HG02943 (cell line): ENCODE measurements around the gene RASA3.
A peak's percentile ranks its signal among the peaks of the same experiment; 100 is the strongest.
"Not testable (repeated sequence)": the region's sequence is repeated elsewhere in the genome, so short reads cannot be mapped to it uniquely, and the experiment has no call there.

Source experiments
- ATAC-seq: cut with Tn5 transposase; IDR thresholded peaks from one replicate; pipeline ENCODE4 v1.9.1; 2021; ENCODE audit warnings: mild to moderate bottlenecking, low read depth, moderate library complexity; ENCODE audit not compliant: unreplicated experiment

Gene RASA3

GRCh38 chr13:114114666-114115065 lies 17.8 kb downstream of the RASA3 start:
- not testable (repeated sequence) for ATAC-seq

- no peak for ATAC-seq
These were observed 18.3 kb downstream of the RASA3 start for GRCh38 chr13:114114006-114114640.

GRCh38 chr13:114113395-114113794 lies 19.0 kb downstream of the RASA3 start:
- ATAC-seq, result not testable (repeated sequence)

DNA sequence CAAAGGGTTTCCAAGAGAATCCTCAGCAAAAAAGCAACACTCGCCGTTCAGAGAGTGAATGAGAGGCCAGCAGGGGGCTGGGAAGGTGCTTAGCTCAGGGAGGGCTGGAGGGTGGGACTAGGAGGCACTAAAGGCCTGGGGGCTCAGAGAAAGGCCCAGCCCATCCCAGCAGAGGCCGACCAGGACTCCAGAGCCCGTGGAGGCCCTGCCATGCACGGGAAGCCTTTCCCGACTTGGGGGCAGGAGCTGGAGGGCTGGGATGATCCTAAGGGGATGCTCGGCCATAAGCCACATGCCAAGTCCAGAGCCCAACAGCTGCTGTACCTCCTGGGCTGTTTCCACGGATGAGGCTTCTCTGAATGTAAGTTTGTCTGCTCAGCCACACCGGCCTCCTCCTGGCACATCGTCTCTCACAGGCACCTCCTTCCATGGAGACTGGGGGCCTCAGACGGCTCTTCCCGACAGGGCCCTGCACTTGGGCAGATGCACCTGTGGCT lies 19.5 kb downstream of the RASA3 start:
- ATAC-seq, result no peak

DNA sequence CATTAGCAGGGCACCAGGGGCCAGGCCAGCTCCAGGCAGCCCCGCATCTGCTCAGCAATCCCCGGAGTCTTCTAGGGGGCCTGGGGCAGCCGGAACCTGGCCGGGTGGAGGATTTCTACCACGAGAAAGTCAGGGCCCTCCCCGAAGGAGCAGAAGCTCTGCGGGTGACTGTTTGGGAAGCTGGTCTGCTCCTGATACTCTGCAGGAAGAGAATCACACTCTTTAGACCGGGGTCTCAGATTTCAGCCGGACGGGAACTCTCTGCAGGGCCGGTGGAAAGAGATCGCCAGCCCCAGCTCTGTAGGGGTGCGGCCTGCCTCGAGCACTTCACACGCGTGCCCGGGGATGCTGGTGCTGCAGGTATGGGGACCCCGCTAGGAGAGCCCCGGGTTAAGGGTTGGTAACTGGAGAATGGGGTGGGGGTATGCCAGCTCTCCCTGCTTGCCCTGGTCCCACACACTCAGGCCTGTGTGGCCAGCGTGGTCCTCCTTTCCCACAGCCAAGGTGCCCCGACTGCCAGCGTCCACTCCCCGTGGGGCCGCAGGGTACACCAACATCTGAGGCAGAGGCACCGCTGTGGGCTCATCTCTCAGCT lies 20.1 kb downstream of the RASA3 start:
- no peak for ATAC-seq

DNA sequence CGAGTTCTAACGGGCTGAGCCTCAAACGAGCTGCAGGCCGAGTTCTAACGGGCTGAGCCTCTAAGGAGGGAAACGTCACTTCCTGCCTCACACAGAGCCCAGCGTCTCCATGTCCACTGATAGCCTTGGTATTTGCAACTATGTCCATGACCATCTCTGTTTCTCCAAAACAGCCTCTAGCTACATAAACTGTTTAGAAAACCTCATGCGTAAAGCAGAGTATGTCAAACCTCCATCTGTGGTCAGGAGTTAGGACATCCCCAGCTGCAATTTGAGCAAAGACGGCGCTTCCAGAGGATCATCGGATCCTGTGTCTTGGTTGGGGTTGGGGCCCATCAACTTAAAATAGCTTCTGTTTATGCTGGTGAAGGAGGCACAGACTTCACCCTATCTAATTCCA lies 20.8 kb downstream of the RASA3 start:
- ATAC-seq, result no peak

DNA sequence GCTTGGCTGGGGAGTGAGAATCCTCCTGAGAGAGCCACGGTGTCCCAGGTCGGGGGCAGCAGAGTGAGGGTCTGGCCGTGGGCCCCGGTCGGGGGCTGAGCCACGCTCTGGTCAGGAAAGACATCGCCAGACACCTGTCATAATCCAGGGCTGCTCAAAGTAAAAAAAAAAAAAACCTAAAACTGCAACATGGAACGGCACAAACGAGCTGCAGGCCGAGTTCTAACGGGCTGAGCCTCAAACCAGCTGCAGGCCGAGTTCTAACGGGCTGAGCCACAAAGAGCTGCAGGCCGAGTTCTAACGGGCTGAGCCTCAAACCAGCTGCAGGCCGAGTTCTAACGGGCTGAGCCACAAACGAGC lies 21.6 kb downstream of the RASA3 start:
- ATAC-seq, result not testable (repeated sequence)

GRCh38 chr13:114110091-114110829 lies 22.2 kb downstream of the RASA3 start:
- peak; percentile 57 for ATAC-seq

DNA sequence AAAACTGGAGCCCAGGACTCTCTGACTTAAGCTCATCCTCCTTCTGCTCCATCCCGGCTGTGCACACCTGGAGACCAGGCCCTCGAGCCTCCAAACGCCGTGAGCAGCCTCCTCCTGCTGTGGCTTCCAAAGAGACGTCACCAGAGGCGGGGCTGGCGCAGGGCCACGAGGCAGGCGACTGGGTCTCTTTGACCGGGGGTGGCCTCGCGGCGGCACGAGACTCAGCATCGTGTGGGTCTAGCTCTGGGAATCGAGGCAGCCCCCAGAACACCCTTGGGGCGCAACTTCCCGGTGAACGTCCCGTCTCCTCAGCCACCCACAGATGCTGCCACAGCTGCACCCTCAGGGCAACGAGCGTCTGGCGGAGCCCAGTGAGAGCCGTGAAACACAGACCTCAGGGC lies 22.8 kb downstream of the RASA3 start:
- ATAC-seq, result no peak

DNA sequence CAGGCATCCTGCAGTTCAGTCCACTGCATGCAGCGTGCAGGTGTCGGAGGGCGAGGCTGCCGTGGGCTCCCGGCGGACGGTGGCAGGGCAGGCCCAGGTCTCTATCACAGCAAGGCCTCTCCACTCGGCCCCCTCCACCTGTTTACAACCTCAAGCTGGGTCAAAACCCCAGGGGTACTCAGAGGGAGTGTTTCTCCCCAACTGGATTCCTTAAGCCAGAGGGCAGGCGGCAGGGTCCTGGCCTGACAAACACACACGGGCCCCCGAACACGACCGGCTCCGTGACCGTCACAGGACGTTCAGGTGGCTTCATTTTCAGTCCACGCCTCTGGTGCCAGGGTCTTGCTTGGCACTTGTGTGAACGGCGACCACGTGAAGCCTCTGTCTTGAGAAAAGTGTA lies 23.5 kb downstream of the RASA3 start:
- ATAC-seq, result no peak

GRCh38 chr13:114108141-114108761 lies 24.2 kb downstream of the RASA3 start:
- no peak for ATAC-seq

DNA sequence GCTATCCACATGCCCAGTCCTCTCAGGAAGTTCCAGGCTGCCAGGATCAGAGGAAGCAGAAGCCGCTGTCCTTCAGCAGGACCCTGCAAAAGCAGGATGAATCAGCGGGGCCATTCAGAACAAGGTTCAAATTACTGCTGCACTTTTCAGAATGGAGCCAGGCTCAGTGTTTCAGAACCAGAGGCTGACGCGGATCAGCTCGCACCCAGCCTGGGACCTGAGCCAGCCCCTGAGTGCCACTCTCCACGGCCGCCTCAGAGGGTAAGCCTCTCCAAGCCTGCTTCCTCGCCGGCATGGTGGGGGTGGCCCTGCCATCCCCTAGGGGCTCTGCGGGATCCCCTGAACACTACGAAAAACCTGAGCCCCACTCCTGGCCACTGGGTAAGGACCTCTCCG lies 24.7 kb downstream of the RASA3 start:
- ATAC-seq, result no peak

- no peak for ATAC-seq
These were observed 25.3 kb downstream of the RASA3 start for GRCh38 chr13:114106991-114107685.

- ATAC-seq, result no peak
These were observed 25.9 kb downstream of the RASA3 start for GRCh38 chr13:114106526-114106925.

DNA sequence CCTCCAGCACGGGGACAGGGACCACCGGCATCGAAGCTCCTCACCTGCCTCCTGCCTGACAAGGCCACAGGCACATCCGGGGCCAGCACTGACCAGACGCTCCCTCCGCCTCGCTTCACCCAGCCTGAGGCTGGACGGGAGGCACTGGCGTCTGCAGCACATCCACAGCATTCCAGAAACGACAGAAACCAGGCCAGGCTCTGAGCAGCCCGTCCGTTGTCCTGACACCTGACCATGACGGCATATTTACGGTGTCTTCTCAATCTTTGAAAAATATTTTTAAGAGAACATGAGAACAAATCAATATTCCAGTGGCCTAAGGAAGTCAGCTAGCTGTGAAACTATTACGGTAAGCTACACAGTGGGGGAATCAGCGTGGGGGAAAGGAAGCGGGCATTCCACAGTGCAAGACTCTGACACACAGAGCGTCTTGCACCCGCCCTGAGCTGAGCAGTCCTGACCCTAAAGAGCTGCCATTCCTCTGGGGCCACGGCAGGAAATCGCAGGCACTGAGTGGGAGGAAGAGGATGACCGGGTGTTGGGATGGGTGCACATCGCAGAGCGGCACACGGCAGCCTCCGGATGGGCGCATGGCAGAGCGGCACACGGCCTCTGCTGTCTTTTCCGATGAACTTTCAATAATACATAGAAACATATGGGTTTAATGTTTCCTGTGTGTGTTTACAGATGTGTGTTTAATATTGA lies 26.8 kb downstream of the RASA3 start:
- ATAC-seq, result no peak

GRCh38 chr13:114104655-114105520 lies 27.5 kb downstream of the RASA3 start:
- no peak for ATAC-seq

DNA sequence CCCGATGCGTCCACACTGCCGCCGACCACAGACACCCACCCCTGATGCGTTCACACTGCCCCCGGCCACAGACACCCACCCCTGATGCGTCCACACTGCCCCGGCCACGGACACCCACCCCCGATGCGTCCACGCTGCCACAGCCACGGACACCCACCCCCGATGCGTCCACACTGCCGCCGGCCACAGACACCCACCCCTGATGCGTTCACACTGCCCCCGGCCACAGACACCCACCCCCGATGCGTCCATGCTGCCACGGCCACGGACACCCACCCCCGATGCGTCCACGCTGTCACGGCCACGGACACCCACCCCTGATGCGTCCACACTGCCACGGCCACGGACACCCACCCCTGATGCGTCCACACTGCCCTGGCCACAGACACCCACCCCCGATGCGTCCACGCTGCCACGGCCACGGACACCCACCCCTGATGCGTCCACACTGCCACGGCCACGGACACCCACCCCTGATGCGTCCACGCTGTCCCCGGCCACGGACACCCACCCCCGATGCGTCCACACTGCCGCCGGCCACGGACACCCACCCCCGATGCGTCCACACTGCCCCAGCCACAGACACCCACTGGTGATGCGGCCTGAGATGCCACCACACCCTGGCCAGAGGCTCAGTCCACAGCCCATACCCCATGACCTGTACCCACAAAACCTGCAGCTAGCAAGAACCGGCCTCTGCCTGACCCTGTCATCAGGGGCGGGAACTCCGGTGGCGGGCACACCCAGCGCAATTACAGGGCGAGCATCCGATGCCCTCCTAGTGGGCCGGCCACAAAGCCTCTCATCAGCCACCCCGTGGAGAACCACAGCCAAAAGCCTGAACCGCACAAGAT lies 28.4 kb downstream of the RASA3 start:
- ATAC-seq, result no peak

- ATAC-seq, result not testable (repeated sequence)
These were observed 29.2 kb downstream of the RASA3 start for GRCh38 chr13:114103289-114103621.
